H9 (cell line): ENCODE measurements around the gene PLB1. TPM values are rescaled to one million over a fixed set of nuclear protein-coding genes. Genes with fewer than 3 reads are reported as not detected.

Source experiments
- DNase-seq: peaks from one replicate; pipeline ENCODE4 v3.0.0-alpha.2; 2017
- H2AFZ ChIP-seq: one replicate; pipeline ENCODE4 v1.6.1; 2013; ENCODE audit warnings: mild to moderate bottlenecking, low read length, control low read depth, moderate library complexity
- H2AK5ac ChIP-seq: 2 replicates; pipeline ENCODE4 v1.6.1; 2013; ENCODE audit warnings: low read length, control low read depth, mixed read lengths; ENCODE audit not compliant: insufficient read length
- H2BK120ac ChIP-seq: one replicate; pipeline ENCODE4 v1.6.1; 2013; ENCODE audit warnings: low read depth, mild to moderate bottlenecking, low read length, control low read depth, inconsistent platforms; ENCODE audit not compliant: poor library complexity, severe bottlenecking
- H2BK12ac ChIP-seq: 2 replicates; pipeline ENCODE4 v1.6.1; 2013; ENCODE audit warnings: low read length, control low read depth, mixed read lengths, low read depth; ENCODE audit not compliant: insufficient read length
- H2BK15ac ChIP-seq: 2 replicates; pipeline ENCODE4 v1.6.1; 2013; ENCODE audit warnings: low read depth, low read length, control low read depth
- H2BK20ac ChIP-seq: one replicate; pipeline ENCODE4 v1.6.1; 2013; ENCODE audit warnings: low read depth, mild to moderate bottlenecking, low read length, control low read depth, inconsistent platforms; ENCODE audit not compliant: poor library complexity, severe bottlenecking
- H2BK5ac ChIP-seq: 2 replicates; pipeline ENCODE4 v1.6.1; 2013; ENCODE audit warnings: low read length, control low read depth, mixed read lengths; ENCODE audit not compliant: insufficient read length
- H3K14ac ChIP-seq: 2 replicates; pipeline ENCODE4 v1.6.1; 2013; ENCODE audit warnings: low read length, control low read depth; ENCODE audit not compliant: insufficient read depth
- H3K18ac ChIP-seq: 2 replicates; pipeline ENCODE4 v1.6.1; 2013; ENCODE audit warnings: low read depth, mild to moderate bottlenecking, mixed read lengths, low read length, control low read depth; ENCODE audit not compliant: insufficient read length
- H3K23ac ChIP-seq: 2 replicates; pipeline ENCODE4 v1.6.1; 2013; ENCODE audit warnings: low read length, control low read depth, mixed read lengths, low read depth; ENCODE audit not compliant: insufficient read length
- H3K23me2 ChIP-seq: 2 replicates; pipeline ENCODE4 v1.6.1; 2013; ENCODE audit warnings: low read depth, mild to moderate bottlenecking, mixed read lengths, low read length, control low read depth; ENCODE audit not compliant: insufficient read length, poor library complexity, severe bottlenecking
- H3K27ac ChIP-seq: 2 replicates; pipeline ENCODE4 v1.5.1; 2013; ENCODE audit warnings: low read length, control low read depth, mixed read lengths, low read depth; ENCODE audit not compliant: insufficient read length
- H3K27me3 ChIP-seq: 2 replicates; pipeline ENCODE4 v1.6.1; 2013; ENCODE audit warnings: low read length, control low read depth, inconsistent platforms; ENCODE audit not compliant: insufficient read depth
- H3K4ac ChIP-seq: 2 replicates; pipeline ENCODE4 v1.6.1; 2013; ENCODE audit warnings: low read depth, mild to moderate bottlenecking, control low read depth, inconsistent platforms, low read length, moderate library complexity
- H3K4me1 ChIP-seq: 2 replicates; pipeline ENCODE4 v1.6.1; 2013; ENCODE audit warnings: low read length, control low read depth, inconsistent platforms; ENCODE audit not compliant: insufficient read depth
- H3K4me2 ChIP-seq: 2 replicates; pipeline ENCODE4 v1.6.1; 2013; ENCODE audit warnings: low read length, control low read depth, mixed read lengths; ENCODE audit not compliant: insufficient read length, insufficient read depth
- H3K56ac ChIP-seq: 2 replicates; pipeline ENCODE4 v1.6.1; 2013; ENCODE audit warnings: low read depth, mild to moderate bottlenecking, mixed read lengths, low read length, control low read depth; ENCODE audit not compliant: insufficient read length
- H3K79me1 ChIP-seq: 2 replicates; pipeline ENCODE4 v1.6.1; 2013; ENCODE audit warnings: low read depth, mild to moderate bottlenecking, moderate library complexity, low read length, control low read depth, inconsistent platforms; ENCODE audit not compliant: insufficient read depth, poor library complexity, severe bottlenecking
- H3K79me2 ChIP-seq: 2 replicates; pipeline ENCODE4 v1.6.1; 2013; ENCODE audit warnings: low read length, control low read depth, inconsistent platforms; ENCODE audit not compliant: insufficient read depth
- H3K9ac ChIP-seq: 2 replicates; pipeline ENCODE4 v1.6.1; 2013; ENCODE audit warnings: low read length, control low read depth, mixed read lengths; ENCODE audit not compliant: insufficient read length; ENCODE audit errors: extremely low read depth
- H3K9me3 ChIP-seq: one replicate; pipeline ENCODE4 v1.6.1; 2013; ENCODE audit warnings: low read depth, low read length, inconsistent platforms; ENCODE audit not compliant: control insufficient read depth
- H3T11ph ChIP-seq: one replicate; pipeline ENCODE4 v1.6.1; 2013; ENCODE audit warnings: mild to moderate bottlenecking, low read length, control low read depth, inconsistent platforms
- H4K20me1 ChIP-seq: one replicate; pipeline ENCODE4 v1.6.1; 2013; ENCODE audit not compliant: control insufficient read depth, insufficient read length, insufficient read depth
- H4K5ac ChIP-seq: 2 replicates; pipeline ENCODE4 v1.6.1; 2013; ENCODE audit warnings: low read depth, mild to moderate bottlenecking, mixed read lengths, low read length, control low read depth; ENCODE audit not compliant: insufficient read length
- H4K8ac ChIP-seq: replicated peaks from 2 replicates; pipeline ENCODE4 v1.6.1; 2013; ENCODE audit warnings: low read length, control low read depth, mixed read lengths, low read depth; ENCODE audit not compliant: insufficient read length
- H4K91ac ChIP-seq: 2 replicates; pipeline ENCODE4 v1.6.1; 2013; ENCODE audit warnings: low read depth, mild to moderate bottlenecking, moderate library complexity, mixed read lengths, low read length, control low read depth; ENCODE audit not compliant: insufficient read length
- H3K27ac Mint-ChIP-seq, 3 experiments: 2 replicates in 2 of 3; 3 replicates in 1 of 3; pipeline ENCODE4 v1.8.0; 2020 to 2021; ENCODE audit warnings: mixed read lengths in 3 of 3, mild to moderate bottlenecking in 1 of 3, moderate library complexity in 1 of 3
- H3K27me3 Mint-ChIP-seq: 2 replicates; pipeline ENCODE4 v1.8.0; 2021; ENCODE audit warnings: low read depth, mild to moderate bottlenecking, moderate library complexity, mixed read lengths
- H3K36me3 Mint-ChIP-seq, 3 experiments: 2 replicates in 2 of 3; 3 replicates in 1 of 3; pipeline ENCODE4 v1.8.0; 2020 to 2021; ENCODE audit warnings: low read depth in 3 of 3, mixed read lengths in 3 of 3; ENCODE audit not compliant: insufficient read depth in 1 of 3
- H3K4me1 Mint-ChIP-seq, 2 experiments: 2 replicates each; pipeline ENCODE4 v1.8.0; 2020; ENCODE audit warnings: mixed read lengths in 2 of 2
- H3K4me3 Mint-ChIP-seq, 2 experiments: 2 replicates in 1 of 2; 3 replicates in 1 of 2; pipeline ENCODE4 v1.8.0; 2020 to 2021; ENCODE audit warnings: mild to moderate bottlenecking in 2 of 2, mixed read lengths in 2 of 2, moderate library complexity in 1 of 2
- H3K9me3 Mint-ChIP-seq, 2 experiments: 2 replicates in 1 of 2; 3 replicates in 1 of 2; pipeline ENCODE4 v1.8.0; 2020; ENCODE audit warnings: mild to moderate bottlenecking in 2 of 2, mixed read lengths in 2 of 2, moderate library complexity in 1 of 2
- CTCF ChIP-seq: fragments of 200-600 bp; sonication (generic); conservative IDR thresholded peaks from 3 replicates; pipeline ENCODE4 v1.8.0; 2021; ENCODE audit warnings: antibody characterized with exemption, mild to moderate bottlenecking
- WGBS: extraction: QIAGEN DNeasy Blood & Tissue Kit; methylation state at CpG from one replicate; pipeline ENCODE4 v1.1.7; 2013; ENCODE audit warnings: missing lambda C conversion rate, low lambda C conversion rate, mixed read lengths; ENCODE audit not compliant: insufficient read length; ENCODE audit errors: extremely low coverage; 5-methylcytosine and 5-hydroxymethylcytosine counted together
- total RNA-seq: library from RNA; stranded (reverse); gene quantifications from 2 replicates; pipeline ENCODE4 v1.2.1, GENCODE V29; 2021

Gene PLB1
- total RNA-seq, 1 experiment from 2014 or later: not detected

- no peaks in the 10 kb centered on the region; a peak in 1 of 7 replicates for H3K36me3 Mint-ChIP-seq
- peaks cover 3% of the 10 kb centered on the region for H3K27me3 Mint-ChIP-seq
- no peak overlapping the region for H4K5ac ChIP-seq
- H3K9me3 ChIP-seq: no peaks in the 10 kb centered on the region
- H2AFZ ChIP-seq: no peak overlapping the region
- no CpG with 5 or more reads among the region's 3 CpGs for WGBS
- no peak overlapping the region for H4K8ac ChIP-seq
- H3K18ac ChIP-seq: no peak overlapping the region
- peaks cover 6% of the 10 kb centered on the region; the same call in 1 of the 2 replicates for H3K4me1 ChIP-seq
- no peak overlapping the region for H2BK15ac ChIP-seq
- DNase-seq: no peak
- H3K79me2 ChIP-seq: no peaks in the 10 kb centered on the region
- no peaks in the 10 kb centered on the region for H3K27me3 ChIP-seq
- TF ChIP-seq CTCF: no peak
- H3K4me2 ChIP-seq: no peak overlapping the region
- H4K91ac ChIP-seq: no peak overlapping the region
- H4K20me1 ChIP-seq: no peaks in the 10 kb centered on the region
- no peaks in the 10 kb centered on the region for H3K23me2 ChIP-seq
- no peak overlapping the region for H3K4ac ChIP-seq
- peaks cover 7 to 10% of the 10 kb centered on the region in 2 experiments for H3K4me1 Mint-ChIP-seq
- no peak overlapping the region for H3K27ac ChIP-seq
- H2BK20ac ChIP-seq: no peak overlapping the region
- H3T11ph ChIP-seq: no peak overlapping the region
- H3K9ac ChIP-seq: no peak overlapping the region
- H2BK12ac ChIP-seq: no peak overlapping the region
- no peak overlapping the region for H3K56ac ChIP-seq
- H2AK5ac ChIP-seq: no peak overlapping the region
- no peak overlapping the region for H3K14ac ChIP-seq
- no peak overlapping the region for H2BK5ac ChIP-seq
- H2BK120ac ChIP-seq: no peak overlapping the region
- H3K27ac Mint-ChIP-seq: peak overlapping the region in 1 of 3 experiments; percentile 42; a peak in 2 of 7 replicates
- H3K9me3 Mint-ChIP-seq: no peaks in the 10 kb centered on the region
- no peaks in the 10 kb centered on the region for H3K79me1 ChIP-seq
- no peak overlapping the region for H3K23ac ChIP-seq
- H3K4me3 Mint-ChIP-seq: no peak overlapping the region
These were observed 92.4 kb downstream of the PLB1 start for GRCh38 chr2:28588292-28588670.
